ENCODE measurements around the gene FRAT2. TPM values are rescaled to one million over a fixed set of nuclear protein-coding genes. Genes with fewer than 3 reads are reported as not detected.
A peak's percentile ranks its signal among the peaks of the same experiment; 100 is the strongest.

FRAT2 gene
- total and polyA plus RNA-seq, 4 donors: 2.7 to 15.1 (median 11.7) TPM

- TF ChIP-seq JUND (IDR thresholded peaks at IDR 0.05): peak; percentile 51 to 69
- TF ChIP-seq YY1 (IDR thresholded peaks at IDR 0.05): peak; percentile 63
- no peak for TF ChIP-seq CTCF (IDR thresholded peaks at IDR 0.05; ENCODE audit: low read depth, low read length, missing input control)
- TF ChIP-seq RXRA (IDR thresholded peaks at IDR 0.05): peak; percentile 14 to 22
- no peak for TF ChIP-seq ZBTB33 (IDR thresholded peaks at IDR 0.05)
- TF ChIP-seq FOXA1 (IDR thresholded peaks at IDR 0.05): peak; percentile 35
- no peak for TF ChIP-seq SP1 (IDR thresholded peaks at IDR 0.05)
- TF ChIP-seq ATF3 (IDR thresholded peaks at IDR 0.05): peak; percentile 51
- TF ChIP-seq EGR1 (IDR thresholded peaks at IDR 0.05; ENCODE audit: low read depth in 2 of 2): peak; percentile 78 to 86
- TF ChIP-seq TAF1 (conservative IDR thresholded peaks at IDR 0.05): peak; percentile 44
- peak; percentile 88 for TF ChIP-seq REST (IDR thresholded peaks at IDR 0.05)
- TF ChIP-seq MAX (IDR thresholded peaks at IDR 0.05): peak; percentile 71
- no peak for TF ChIP-seq HNF4G (IDR thresholded peaks at IDR 0.05)
- TF ChIP-seq FOXA2 (IDR thresholded peaks at IDR 0.05): peak; percentile 62
- TF ChIP-seq RAD21 (IDR thresholded peaks at IDR 0.05): peak in 1 of 2 donors; percentile 39
- peak in 1 of 2 donors; percentile 4 for TF ChIP-seq HNF4A (conservative IDR thresholded peaks at IDR 0.05)
- no peak for TF ChIP-seq GABPA (IDR thresholded peaks at IDR 0.05 in 1 of 2, conservative IDR thresholded peaks at IDR 0.05 in 1 of 2)
- TF ChIP-seq NR2F2 (IDR thresholded peaks at IDR 0.05): no peak
- H3K4me1 ChIP-seq (ENCODE audit: control insufficient read depth in 4 of 4, insufficient read depth in 4 of 4, low read length in 3 of 4): peaks cover 0 to 30% (median 13%) of the 10 kb centered on the region in 4 donors
- WGBS: under 1% methylated on average over 79 of the region's 79 CpGs
These were observed 15.5 kb downstream of the FRAT2 start, which contains the start of gene FRAT1 for GRCh38 chr10:97318772-97319651. FRAT1 (plus strand) TSS chr10:97319271; CDS start chr10:97319454, 183 bp downstream.

More at GRCh38 chr10:97318772-97319651, 15.5 kb downstream of the FRAT2 start, which contains the start of gene FRAT1:
- H3K36me3 ChIP-seq (ENCODE audit: control insufficient read depth in 4 of 4, insufficient read depth in 3 of 4, low read depth in 1 of 4, low read length in 3 of 4): no peaks in the 10 kb centered on the region
- peak; percentile 92 for DNase-seq (ENCODE audit: low spot score)
- no peaks in the 10 kb centered on the region for H3K27me3 ChIP-seq (ENCODE audit: control insufficient read depth in 4 of 4, insufficient read depth in 4 of 4, low read length in 3 of 4)
- peak within 1 kb of the TSS; percentile 98 to 100 for H3K27ac ChIP-seq (ENCODE audit: low read depth in 1 of 2, low read length in 2 of 2)
- H3K9ac ChIP-seq (ENCODE audit: low read depth in 1 of 2, low read length in 2 of 2): peak within 1 kb of the TSS; percentile 87 to 94
- H3K4me3 ChIP-seq (ENCODE audit: low read depth in 1 of 3, low read length in 3 of 3): peak within 1 kb of the TSS; percentile 71 to 90 (median 75)
- H3K9me3 ChIP-seq (ENCODE audit: control insufficient read depth in 4 of 4, low read length in 3 of 4): no peaks in the 10 kb centered on the region
